GM23338 (cell line): ENCODE data around the gene OR52L1. TPM values are rescaled to one million over a fixed set of nuclear protein-coding genes. Genes with fewer than 3 reads are reported as not detected.

Experiments
- ATAC-seq: fragments of 200-7000 bp; cut with Tn5 transposase; 3 replicates; pipeline ENCODE4 v1.9.1; 2020
- DNase-seq: peaks from one replicate; pipeline ENCODE4 v3.0.0-alpha.2; 2015; ENCODE audit warnings: low spot score
- H2AFZ ChIP-seq: fragments of 200-600 bp; sonication (generic); 2 replicates; pipeline ENCODE4 v1.8.0; 2016; ENCODE audit warnings: antibody characterized with exemption, mild to moderate bottlenecking, moderate library complexity
- H3F3A ChIP-seq: fragments of 200-600 bp; sonication (generic); replicated peaks from 2 replicates; pipeline ENCODE4 v1.8.0; 2017; ENCODE audit warnings: antibody characterized with exemption, mixed run types, low read depth
- H3K27ac ChIP-seq: fragments of 200-600 bp; sonication (generic); 2 replicates; pipeline ENCODE4 v1.6.1; 2016; ENCODE audit warnings: low read depth
- H3K27me3 ChIP-seq: fragments of 200-600 bp; sonication (generic); 2 replicates; pipeline ENCODE4 v1.8.0; 2016; ENCODE audit warnings: mild to moderate bottlenecking, mixed run types, moderate library complexity; ENCODE audit not compliant: insufficient read depth
- H3K36me3 ChIP-seq: fragments of 200-600 bp; sonication (generic); 2 replicates; pipeline ENCODE4 v1.8.0; 2016; ENCODE audit warnings: mild to moderate bottlenecking; ENCODE audit not compliant: insufficient read depth
- H3K4me1 ChIP-seq: fragments of 200-600 bp; sonication (generic); 2 replicates; pipeline ENCODE4 v1.8.0; 2016; ENCODE audit warnings: mild to moderate bottlenecking, moderate library complexity; ENCODE audit not compliant: insufficient read depth
- H3K4me2 ChIP-seq: fragments of 200-600 bp; sonication (generic); 2 replicates; pipeline ENCODE4 v1.7.1; 2017; ENCODE audit warnings: mixed run types
- H3K4me3 ChIP-seq: fragments of 200-600 bp; sonication (generic); 2 replicates; pipeline ENCODE4 v1.6.1; 2016; ENCODE audit warnings: mixed run types
- H3K79me2 ChIP-seq: fragments of 200-600 bp; sonication (generic); replicated peaks from 2 replicates; pipeline ENCODE4 v1.8.0; 2017; ENCODE audit warnings: mild to moderate bottlenecking; ENCODE audit not compliant: insufficient read depth
- H3K9me2 ChIP-seq: fragments of 200-600 bp; sonication (generic); 2 replicates; pipeline ENCODE4 v1.8.0; 2017; ENCODE audit not compliant: insufficient read depth
- H4K20me1 ChIP-seq: fragments of 200-600 bp; sonication (generic); replicated peaks from 2 replicates; pipeline ENCODE4 v1.8.0; 2017; ENCODE audit warnings: mild to moderate bottlenecking; ENCODE audit not compliant: insufficient read depth
- H3K27ac Mint-ChIP-seq: 2 replicates; pipeline ENCODE4 v1.8.0; 2020; ENCODE audit warnings: inconsistent platforms, mild to moderate bottlenecking, moderate library complexity, mixed read lengths
- H3K27me3 Mint-ChIP-seq: 3 replicates; pipeline ENCODE4 v1.8.0; 2022; ENCODE audit warnings: low read depth, mild to moderate bottlenecking, moderate library complexity, mixed read lengths, inconsistent platforms; ENCODE audit not compliant: insufficient read depth, poor library complexity
- H3K36me3 Mint-ChIP-seq: 3 replicates; pipeline ENCODE4 v1.8.0; 2021; ENCODE audit warnings: low read depth, mild to moderate bottlenecking, inconsistent platforms, moderate library complexity, mixed read lengths
- H3K4me1 Mint-ChIP-seq: 3 replicates; pipeline ENCODE4 v1.8.0; 2020; ENCODE audit warnings: mild to moderate bottlenecking, inconsistent platforms, mixed read lengths
- H3K4me3 Mint-ChIP-seq: 3 replicates; pipeline ENCODE4 v1.8.0; 2021; ENCODE audit warnings: moderate library complexity, mild to moderate bottlenecking, inconsistent platforms, mixed read lengths
- H3K9me3 Mint-ChIP-seq: 3 replicates; pipeline ENCODE4 v1.8.0; 2020; ENCODE audit warnings: moderate library complexity, mild to moderate bottlenecking, inconsistent platforms, mixed read lengths
- CREB1 ChIP-seq: fragments of 250-450 bp; sonication (Bioruptor Pico); IDR thresholded peaks from 2 replicates; pipeline ENCODE4 v1.5.0; 2020; ENCODE audit warnings: low read depth, mild to moderate bottlenecking, moderate library complexity
- CTCF ChIP-seq, 2 experiments: fragments of 200-600 bp in 1 of 2; sonication (generic) in 1 of 2; conservative IDR thresholded peaks; 2 replicates each; pipeline versions ENCODE4 v1.5.1 to v1.6.1; 2016 to 2017; ENCODE audit warnings: antibody characterized with exemption in 2 of 2, low read depth in 2 of 2, mild to moderate bottlenecking in 2 of 2, moderate library complexity in 1 of 2
- ETS1 ChIP-seq: IDR thresholded peaks from 2 replicates; pipeline ENCODE4 v1.6.1; 2016; ENCODE audit warnings: antibody characterized with exemption
- EZH2 ChIP-seq: fragments of 200-600 bp; sonication (generic); IDR thresholded peaks from one replicate; pipeline ENCODE4 v1.8.0; 2017; ENCODE audit warnings: antibody characterized with exemption, mild to moderate bottlenecking, low read depth; ENCODE audit not compliant: unreplicated experiment
- EZH2phosphoT487 ChIP-seq: fragments of 200-600 bp; sonication (generic); IDR thresholded peaks from one replicate; pipeline ENCODE4 v1.8.1; 2018; ENCODE audit warnings: antibody characterized with exemption; ENCODE audit not compliant: unreplicated experiment
- JUNB ChIP-seq: IDR thresholded peaks from one replicate; pipeline ENCODE4 v1.6.1; 2016; ENCODE audit warnings: antibody characterized with exemption; ENCODE audit not compliant: unreplicated experiment
- NANOG ChIP-seq: IDR thresholded peaks from 2 replicates; pipeline ENCODE4 v1.6.1; 2016; ENCODE audit warnings: antibody characterized with exemption, borderline replicate concordance
- POLR2AphosphoS5 ChIP-seq: IDR thresholded peaks from 2 replicates; pipeline ENCODE4 v1.6.1; 2016; ENCODE audit warnings: antibody characterized with exemption, low read depth
- REST ChIP-seq: IDR thresholded peaks from one replicate; pipeline ENCODE4 v1.6.1; 2018; ENCODE audit warnings: antibody characterized with exemption; ENCODE audit not compliant: unreplicated experiment
- STAT1 ChIP-seq: IDR thresholded peaks from one replicate; pipeline ENCODE4 v1.6.1; 2016; ENCODE audit warnings: antibody characterized with exemption; ENCODE audit not compliant: unreplicated experiment
- ZNF114 ChIP-seq: fragments of 250-450 bp; sonication (Bioruptor Pico); IDR thresholded peaks from 2 replicates; pipeline ENCODE4 v1.5.0; 2020; ENCODE audit warnings: mild to moderate bottlenecking, moderate library complexity
- ZNF331 ChIP-seq: fragments of 250-450 bp; sonication (Bioruptor Pico); IDR thresholded peaks from 2 replicates; pipeline ENCODE4 v1.5.0; 2020; ENCODE audit warnings: low read depth, mild to moderate bottlenecking, moderate library complexity
- ZNF462 ChIP-seq: fragments of 250-450 bp; sonication (Bioruptor Pico); IDR thresholded peaks from 2 replicates; pipeline ENCODE4 v1.5.0; 2020; ENCODE audit warnings: mild to moderate bottlenecking, moderate library complexity
- polyA plus RNA-seq: library from polyadenylated mRNA; unstranded; fragments of >200 nt; fragmentation: Nextera tagmentation; extraction: Ambion mirVana; gene quantifications from 2 replicates; pipeline ENCODE4 v1.2.1, GENCODE V29; 2016
- total RNA-seq: library from RNA; depleted of rRNA; stranded (reverse); fragments of >200 nt; shearing (Covaris generic); gene quantifications from 2 replicates; pipeline ENCODE4 v1.2.3, GENCODE V29; 2014

OR52L1 gene
- total and polyA plus RNA-seq, 2 experiments from 2014 or later = 0.17 TPM; not detected in 1

- peaks cover 11% of the 10 kb centered on the region; the same call in 2 of the 3 replicates for H3K36me3 Mint-ChIP-seq
- H3K9me2 ChIP-seq = 0 out of 2 replicates have a peak, but pooled peaks cover 7% of the 10 kb centered on the region
- no peaks in the 10 kb centered on the region for H3K27me3 ChIP-seq
- no peak overlapping the region for H3K4me3 ChIP-seq
- TF ChIP-seq ZNF462 (no peak), CTCF (conservative IDR thresholded peaks at IDR 0.05; ENCODE audit: low read depth in 2 of 2) (no peak), POLR2AphosphoS5 (no peak), REST (no peak), CREB1 (no peak), ZNF114 (CRISPR knock-in tag) (no peak), ZNF331 (CRISPR knock-in tag) (no peak), ETS1 (no peak), STAT1 (no peak), JUNB (no peak), NANOG (no peak), EZH2 (no peak), EZH2phosphoT487 (no peak)
- H3K27ac Mint-ChIP-seq = no peak overlapping the region
- H3F3A ChIP-seq = no peaks in the 10 kb centered on the region
- H3K36me3 ChIP-seq = peaks cover 7% of the 10 kb centered on the region; the same call in 1 of the 2 replicates
- H4K20me1 ChIP-seq = no peaks in the 10 kb centered on the region
- ATAC-seq = no peak
- no peak overlapping the region for H3K27ac ChIP-seq
- H3K27me3 Mint-ChIP-seq = peaks cover 1% of the 10 kb centered on the region
- no peaks in the 10 kb centered on the region for H3K4me1 Mint-ChIP-seq
- no peaks in the 10 kb centered on the region for H3K79me2 ChIP-seq
- DNase-seq = no peak
- no peak overlapping the region for H2AFZ ChIP-seq
- peaks cover 25% of the 10 kb centered on the region for H3K9me3 Mint-ChIP-seq
- H3K4me1 ChIP-seq = no peaks in the 10 kb centered on the region
- no peak overlapping the region for H3K4me3 Mint-ChIP-seq
- H3K4me2 ChIP-seq = no peak overlapping the region
These were observed 19.8 kb downstream of the OR52L1 start for GRCh38 chr11:5966958-5967357.
